H1 (cell line): ENCODE data around the gene BIRC5. TPM values are rescaled to one million over a fixed set of nuclear protein-coding genes. Genes with fewer than 3 reads are reported as not detected.

Experiments used
- CTCF ChIA-PET: fragments of 300-600 bp; sonication (Branson Sonifier 250); formaldehyde crosslinking; loops from one replicate; lab custom pipeline; 2021; ENCODE audit not compliant: partially characterized antibody; lab: Charles Lee
- POLR2A ChIA-PET: fragments of 300-600 bp; sonication (Branson Sonifier 250); formaldehyde crosslinking; loops from one replicate; lab custom pipeline; 2021; ENCODE audit warnings: inconsistent platforms; ENCODE audit not compliant: partially characterized antibody; lab: Charles Lee
- DNase-seq, 2 experiments: peaks; one replicate each; pipeline versions ENCODE4 v3.0.0 to v3.0.0-alpha.2; 2010 to 2022; ENCODE audit warnings: low spot score in 2 of 2, low read depth in 1 of 2, mixed read lengths in 1 of 2
- FAIRE-seq: peaks from 2 replicates; lab custom pipeline; 2011; peaks lifted over from hg19 to GRCh38; lab: Jason Lieb, UNC
- H2AFZ ChIP-seq: 2 replicates; pipeline ENCODE4 v1.8.1; 2012; ENCODE audit warnings: low read length, inconsistent platforms
- H2AK5ac ChIP-seq: 2 replicates; pipeline ENCODE4 v1.6.1; 2013; ENCODE audit warnings: low read depth, low read length
- H2BK120ac ChIP-seq: replicated peaks from 2 replicates; pipeline ENCODE3; 2013; ENCODE audit warnings: low read depth, low read length, inconsistent platforms
- H2BK12ac ChIP-seq: 2 replicates; pipeline ENCODE4 v1.6.1; 2013; ENCODE audit warnings: low read depth, low read length
- H2BK15ac ChIP-seq: 2 replicates; pipeline ENCODE4 v1.6.1; 2013; ENCODE audit warnings: low read length
- H2BK20ac ChIP-seq: 2 replicates; pipeline ENCODE4 v1.6.1; 2013; ENCODE audit warnings: low read length
- H2BK5ac ChIP-seq: 2 replicates; pipeline ENCODE4 v1.6.1; 2013; ENCODE audit warnings: low read depth, low read length
- H3K14ac ChIP-seq: 2 replicates; pipeline ENCODE4 v1.6.1; 2013; ENCODE audit warnings: inconsistent platforms; ENCODE audit not compliant: insufficient read length
- H3K18ac ChIP-seq: 2 replicates; pipeline ENCODE4 v1.6.1; 2013; ENCODE audit warnings: low read length; ENCODE audit errors: extremely low read depth
- H3K23ac ChIP-seq: 2 replicates; pipeline ENCODE4 v1.6.1; 2013; ENCODE audit warnings: inconsistent platforms; ENCODE audit not compliant: insufficient read length
- H3K23me2 ChIP-seq: 2 replicates; pipeline ENCODE4 v1.6.1; 2013; ENCODE audit warnings: low read depth, low read length
- H3K27ac ChIP-seq: 2 replicates; pipeline ENCODE4 v1.6.1; 2011; ENCODE audit warnings: low read depth, low read length, inconsistent platforms
- H3K27me3 ChIP-seq, 4 experiments: replicated peaks in 1 of 4; 1 replicate in 1 of 4; 2 replicates in 3 of 4; pipeline versions ENCODE4 v1.6.1 to v1.8.1; 2011 to 2013; ENCODE audit warnings: low read length in 3 of 4, mild to moderate bottlenecking in 3 of 4, inconsistent platforms in 2 of 4, mixed read lengths in 2 of 4, moderate library complexity in 1 of 4; ENCODE audit not compliant: control insufficient read depth in 3 of 4, insufficient read depth in 3 of 4; ENCODE audit errors: extremely low read depth in 1 of 4
- H3K36me3 ChIP-seq, 4 experiments: 2 replicates each; pipeline versions ENCODE4 v1.6.1 to v1.8.1; 2011 to 2013; ENCODE audit warnings: mild to moderate bottlenecking in 4 of 4, low read length in 3 of 4, moderate library complexity in 2 of 4, control low read depth in 1 of 4, inconsistent platforms in 1 of 4; ENCODE audit not compliant: insufficient read depth in 4 of 4, control insufficient read depth in 2 of 4
- H3K4ac ChIP-seq: replicated peaks from 2 replicates; pipeline ENCODE3; 2013; ENCODE audit warnings: low read length, low read depth, mixed read lengths, inconsistent platforms; ENCODE audit not compliant: insufficient read length
- H3K4me1 ChIP-seq, 4 experiments: replicated peaks in 1 of 4; 1 replicate in 1 of 4; 2 replicates in 3 of 4; pipeline versions ENCODE4 v1.6.1 to v1.8.1; 2011 to 2013; ENCODE audit warnings: low read length in 3 of 4, inconsistent platforms in 2 of 4, mixed read lengths in 1 of 4; ENCODE audit not compliant: insufficient read depth in 4 of 4, control insufficient read depth in 3 of 4
- H3K4me2 ChIP-seq, 2 experiments: 2 replicates each; pipeline versions ENCODE4 v1.6.1 to v1.8.1; 2011 to 2013; ENCODE audit warnings: low read depth in 2 of 2, low read length in 2 of 2, control low read depth in 1 of 2, inconsistent platforms in 1 of 2, mild to moderate bottlenecking in 1 of 2; ENCODE audit not compliant: insufficient read depth in 1 of 2
- H3K4me3 ChIP-seq, 4 experiments: fragments of 200-600, 300-600 bp in 1 of 4; sonication (generic), shearing (Covaris generic), sonication (Bioruptor Twin) in 1 of 4; 2 replicates each; pipeline versions ENCODE4 v1.5.1 to v1.8.1; 2011 to 2016; ENCODE audit warnings: low read length in 4 of 4, low read depth in 3 of 4, control low read depth in 2 of 4, inconsistent platforms in 2 of 4, mild to moderate bottlenecking in 2 of 4, mixed read lengths in 1 of 4, moderate library complexity in 1 of 4; ENCODE audit not compliant: insufficient read depth in 2 of 4; ENCODE audit errors: extremely low read depth in 1 of 4
- H3K56ac ChIP-seq: replicated peaks from 2 replicates; pipeline ENCODE3; 2013; ENCODE audit warnings: low read depth, mild to moderate bottlenecking, mixed read lengths, low read length, inconsistent platforms; ENCODE audit not compliant: insufficient read length
- H3K79me1 ChIP-seq: 2 replicates; pipeline ENCODE4 v1.6.1; 2013; ENCODE audit warnings: low read depth, low read length, control low read depth
- H3K79me2 ChIP-seq, 2 experiments: 2 replicates each; pipeline versions ENCODE4 v1.6.1 to v1.8.1; 2012 to 2013; ENCODE audit warnings: low read length in 2 of 2, mild to moderate bottlenecking in 2 of 2, inconsistent platforms in 1 of 2; ENCODE audit not compliant: insufficient read depth in 2 of 2, control insufficient read depth in 1 of 2
- H3K9ac ChIP-seq, 4 experiments: replicated peaks in 1 of 4; 1 replicate in 1 of 4; 2 replicates in 3 of 4; pipeline versions ENCODE4 v1.6.1 to v1.8.1; 2011 to 2013; ENCODE audit warnings: low read depth in 3 of 4, low read length in 3 of 4, control low read depth in 2 of 4, mild to moderate bottlenecking in 2 of 4, moderate library complexity in 2 of 4, inconsistent platforms in 1 of 4; ENCODE audit errors: extremely low read depth in 1 of 4
- H3K9me3 ChIP-seq, 2 experiments: 2 replicates each; pipeline versions ENCODE4 v1.6.1 to v1.8.1; 2012 to 2013; ENCODE audit warnings: mild to moderate bottlenecking in 2 of 2, moderate library complexity in 2 of 2, control low read depth in 1 of 2, inconsistent platforms in 1 of 2, low read depth in 1 of 2, low read length in 1 of 2, mixed read lengths in 1 of 2; ENCODE audit not compliant: insufficient read depth in 2 of 2
- H4K20me1 ChIP-seq, 2 experiments: replicated peaks in 1 of 2; 2 replicates each; pipeline versions ENCODE3 to v1.8.1; 2011 to 2013; ENCODE audit warnings: inconsistent platforms in 2 of 2, low read length in 2 of 2, mild to moderate bottlenecking in 1 of 2; ENCODE audit not compliant: insufficient read depth in 2 of 2, control insufficient read depth in 1 of 2
- H4K5ac ChIP-seq: 2 replicates; pipeline ENCODE4 v1.6.1; 2013; ENCODE audit warnings: low read length, low read depth, mixed read lengths, inconsistent platforms; ENCODE audit not compliant: insufficient read length
- H4K8ac ChIP-seq: 2 replicates; pipeline ENCODE4 v1.8.0; 2013; ENCODE audit warnings: mild to moderate bottlenecking, moderate library complexity, low read length, inconsistent platforms; ENCODE audit not compliant: insufficient read depth; ENCODE audit errors: extremely low read depth
- H4K91ac ChIP-seq: replicated peaks from 2 replicates; pipeline ENCODE3; 2013; ENCODE audit warnings: low read length, mixed read lengths, inconsistent platforms; ENCODE audit not compliant: insufficient read length
- PHF8 ChIP-seq: fragments of 200-600 bp; sonication (generic); conservative IDR thresholded peaks from 2 replicates; pipeline ENCODE4 v1.7.1; 2012; ENCODE audit warnings: low read depth, mild to moderate bottlenecking, inconsistent platforms, low read length, moderate library complexity
- WGBS, 2 experiments: shearing (Covaris generic) in 1 of 2; methylation state at CpG; one replicate each; pipeline versions ENCODE4 v1.1.6 to v1.1.7; 2013 to 2015; ENCODE audit warnings: low lambda C conversion rate in 2 of 2, mixed read lengths in 2 of 2, inconsistent platforms in 1 of 2, low coverage in 1 of 2, missing lambda C conversion rate in 1 of 2; ENCODE audit not compliant: insufficient replicate concordance in 2 of 2, insufficient coverage in 1 of 2, insufficient read length in 1 of 2; ENCODE audit errors: extremely low coverage in 1 of 2, missing lambda C conversion rate in 1 of 2; 5-methylcytosine and 5-hydroxymethylcytosine counted together
- polyA plus RNA-seq, 7 experiments: library from polyadenylated mRNA; depleted of rRNA in 3 of 7; stranded (reverse) in 5 of 7; unstranded in 2 of 7; fragments of >200 nt in 5 of 7; fragments of 200-250 nt in 2 of 7; gene quantifications; 1 replicate in 5 of 7; 2 replicates in 1 of 7; 4 replicates in 1 of 7; pipeline versions ENCODE4 v1.2.1 to v1.2.3, GENCODE V29; 2011 to 2013; ENCODE audit warnings: missing spikeins in 2 of 7, mixed read lengths in 2 of 7
- total RNA-seq: library from RNA; stranded (reverse); fragmentation: NEBNext Ultra II Directional; extraction: Animal tissue kit (Norgen Biotek cat#: 25700); gene quantifications from 2 replicates; pipeline ENCODE4 v1.2.1, GENCODE V29; 2021

Gene BIRC5
- total and polyA plus RNA-seq, 2 of the 8 experiments (the other 6 are each of a cell fraction or from before 2014, with no cell fraction given), result 42.2 to 108 TPM

- ChIA-PET POLR2A (interaction anchor here (1.0 to 3.1 kb wide), 5 partner anchors 9 to 79 kb away, joined by 3 to 19 read pairs (median 6); no protein-coding TSS in a partner anchor), CTCF (interaction anchor here (0.6 to 5.6 kb wide), 45 partner anchors 9 to 240 kb away, joined by 3 to 53 read pairs (median 6); partner anchors contain the start of gene TMEM235)
- Histone ChIP-seq H3K23ac (no peak overlapping the region), H2AK5ac (0 out of 2 replicates have a peak overlapping the region, but pooled peaks have one; percentile 32), H2AFZ (no peak overlapping the region), H2BK120ac (no peak overlapping the region), H3K14ac (no peak overlapping the region), H2BK5ac (0 out of 2 replicates have a peak overlapping the region, but pooled peaks have one; percentile 26), H3K56ac (no peak overlapping the region), H3K79me1 (no peaks in the 10 kb centered on the region), H3K9ac (0 out of 7 replicates have a peak overlapping the region, but pooled peaks of 1 of the 4 experiments have one; percentile 9), H3K4ac (no peak overlapping the region), H3K27me3 (no peaks in the 10 kb centered on the region), H3K36me3 (no peaks in the 10 kb centered on the region), H4K5ac (no peak overlapping the region), H2BK20ac (no peak overlapping the region; the same call in 1 of the 2 replicates), H3K4me1 (peaks cover 0 to 23% (median 15%) of the 10 kb centered on the region in 4 experiments; a peak in 6 of 7 replicates), H2BK12ac (0 out of 2 replicates have a peak overlapping the region, but pooled peaks have one; percentile 86), H2BK15ac (0 out of 2 replicates have a peak overlapping the region, but pooled peaks have one; percentile 97), H4K91ac (peak overlapping the region; percentile 3), H3K9me3 (no peaks in the 10 kb centered on the region), H3K27ac (no peak overlapping the region), H3K79me2 (no peaks in the 10 kb centered on the region), H3K23me2 (peaks cover 4% of the 10 kb centered on the region; the same call in 1 of the 2 replicates), H4K20me1 (no peaks in the 10 kb centered on the region), H3K18ac (no peak overlapping the region), H4K8ac (no peak overlapping the region), H3K4me2 (no peak overlapping the region), H3K4me3 (no peak overlapping the region)
- WGBS, 2 experiments, result 79% methylated on average over 3 of the region's 6 CpGs; no CpG with 5 or more reads in 1 of the 2 experiments
- FAIRE-seq, result no peak
- no peak for TF ChIP-seq PHF8
- DNase-seq, result no peak
These were observed 37.7 kb downstream of the BIRC5 start for GRCh38 chr17:78251773-78252103.
